B cell (primary cell): ENCODE measurements around the gene PARD3B.

Source experiments
- EZH2 ChIP-seq: IDR thresholded peaks from 2 replicates; pipeline ENCODE4 v1.6.1; 2012; ENCODE audit warnings: borderline replicate concordance, low read depth, mild to moderate bottlenecking, moderate library complexity, low read length; ENCODE audit not compliant: insufficient read depth, poor library complexity, severe bottlenecking
- TF ChIP-seq, protein P1 (sequence below): fragments of 200-600 bp; IDR thresholded peaks from one replicate; pipeline ENCODE4 v1.8.0; 2022; ENCODE audit warnings: antibody characterized with exemption, mild to moderate bottlenecking

DNA sequence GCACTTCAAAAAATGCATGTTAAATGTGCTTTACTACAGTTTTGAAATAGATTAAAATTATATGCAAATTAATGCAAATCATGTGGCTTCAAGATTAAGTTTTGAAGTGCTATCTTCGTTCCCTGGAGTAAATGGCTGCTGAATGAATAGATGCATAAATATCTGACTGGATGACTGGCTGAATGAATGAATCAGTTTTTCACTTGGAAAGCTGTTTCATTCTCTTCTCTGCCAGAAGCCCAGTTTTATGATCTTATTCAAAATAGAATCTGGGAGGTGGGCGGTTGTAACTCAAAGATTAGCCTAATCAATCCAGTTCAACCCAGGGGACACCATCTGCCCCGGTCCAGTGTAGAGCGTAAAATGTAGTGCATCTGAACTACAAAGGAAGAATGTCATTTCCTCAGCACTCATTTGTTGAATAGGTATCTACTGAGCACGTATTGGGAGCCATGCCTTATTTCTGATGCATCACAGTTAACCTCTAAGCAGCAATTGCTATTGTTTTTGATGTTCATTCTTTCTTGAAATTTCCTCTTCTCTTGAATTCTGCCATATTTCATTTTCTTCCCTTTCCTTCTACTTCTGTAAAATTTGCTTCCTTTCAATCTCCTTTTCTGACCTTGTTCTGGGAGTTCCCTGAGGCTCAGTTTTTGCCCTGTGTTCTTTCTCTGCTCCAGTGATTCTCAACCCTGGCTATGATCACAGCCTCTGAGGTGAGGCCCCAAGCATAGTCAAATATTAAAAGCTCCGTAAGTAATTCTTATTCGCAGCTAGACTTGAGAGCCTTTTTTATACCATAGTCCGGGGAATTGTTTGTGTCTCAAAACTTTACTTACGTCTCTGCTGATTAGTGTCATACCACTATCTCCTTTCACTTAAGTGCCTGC, 282.7 kb downstream of the PARD3B start:
- TF ChIP-seq, protein P1, sequence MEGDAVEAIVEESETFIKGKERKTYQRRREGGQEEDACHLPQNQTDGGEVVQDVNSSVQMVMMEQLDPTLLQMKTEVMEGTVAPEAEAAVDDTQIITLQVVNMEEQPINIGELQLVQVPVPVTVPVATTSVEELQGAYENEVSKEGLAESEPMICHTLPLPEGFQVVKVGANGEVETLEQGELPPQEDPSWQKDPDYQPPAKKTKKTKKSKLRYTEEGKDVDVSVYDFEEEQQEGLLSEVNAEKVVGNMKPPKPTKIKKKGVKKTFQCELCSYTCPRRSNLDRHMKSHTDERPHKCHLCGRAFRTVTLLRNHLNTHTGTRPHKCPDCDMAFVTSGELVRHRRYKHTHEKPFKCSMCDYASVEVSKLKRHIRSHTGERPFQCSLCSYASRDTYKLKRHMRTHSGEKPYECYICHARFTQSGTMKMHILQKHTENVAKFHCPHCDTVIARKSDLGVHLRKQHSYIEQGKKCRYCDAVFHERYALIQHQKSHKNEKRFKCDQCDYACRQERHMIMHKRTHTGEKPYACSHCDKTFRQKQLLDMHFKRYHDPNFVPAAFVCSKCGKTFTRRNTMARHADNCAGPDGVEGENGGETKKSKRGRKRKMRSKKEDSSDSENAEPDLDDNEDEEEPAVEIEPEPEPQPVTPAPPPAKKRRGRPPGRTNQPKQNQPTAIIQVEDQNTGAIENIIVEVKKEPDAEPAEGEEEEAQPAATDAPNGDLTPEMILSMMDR = no peak
- TF ChIP-seq EZH2 = no peak
